ENCODE data around the gene RNF220. TPM values are rescaled to one million over a fixed set of nuclear protein-coding genes. Genes with fewer than 3 reads are reported as not detected.
"Not testable (repeated sequence)": the region's sequence is repeated elsewhere in the genome, so short reads cannot be mapped to it uniquely, and the experiment has no call there.

Gene RNF220
- total RNA-seq, 1 donor, result 158 TPM

DNA sequence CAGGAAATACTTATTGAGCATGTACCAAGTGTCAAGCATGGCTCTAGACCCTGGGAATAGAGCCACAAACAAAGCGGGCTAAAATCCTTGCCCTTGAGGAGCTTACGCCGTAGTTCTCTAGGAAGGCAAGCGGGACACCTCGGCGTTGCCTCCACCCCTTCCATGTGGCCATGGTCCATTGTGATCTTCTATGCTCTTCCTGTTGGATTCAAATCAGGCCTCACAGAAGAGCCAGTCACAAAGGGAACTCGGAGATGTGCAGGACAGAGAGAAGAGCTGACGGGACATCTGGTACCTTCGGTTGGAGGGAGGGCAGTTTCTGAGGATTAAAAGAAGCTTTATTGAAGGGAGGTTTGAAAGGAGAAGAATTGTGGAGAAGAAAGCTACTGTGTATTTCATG lies 139.9 kb downstream of the RNF220 start:
- no peak for DNase-seq (ENCODE audit: low read depth in 2 of 3, low spot score in 2 of 3)

DNA sequence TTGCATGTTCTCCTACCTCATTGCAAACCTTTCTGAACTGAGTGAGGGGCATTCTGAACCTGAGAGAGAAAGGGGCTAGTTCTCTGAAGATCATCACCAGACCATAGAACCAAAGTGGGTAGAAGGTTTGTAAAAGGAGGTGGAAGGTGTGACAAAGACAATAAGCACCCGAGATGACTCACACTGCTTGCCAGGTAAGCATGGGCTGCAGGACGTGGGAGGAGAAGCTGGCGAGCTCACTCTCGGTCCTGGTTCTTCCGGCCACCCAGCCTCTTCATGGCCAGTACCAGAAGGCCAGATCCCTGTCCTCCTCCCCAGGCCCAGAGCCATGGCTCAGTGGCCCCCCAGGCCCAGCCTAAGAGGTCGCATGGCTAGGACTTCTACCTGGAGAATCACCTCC lies 140.9 kb downstream of the RNF220 start:
- no peak for DNase-seq (ENCODE audit: low read depth in 2 of 3, low spot score in 2 of 3)

DNA sequence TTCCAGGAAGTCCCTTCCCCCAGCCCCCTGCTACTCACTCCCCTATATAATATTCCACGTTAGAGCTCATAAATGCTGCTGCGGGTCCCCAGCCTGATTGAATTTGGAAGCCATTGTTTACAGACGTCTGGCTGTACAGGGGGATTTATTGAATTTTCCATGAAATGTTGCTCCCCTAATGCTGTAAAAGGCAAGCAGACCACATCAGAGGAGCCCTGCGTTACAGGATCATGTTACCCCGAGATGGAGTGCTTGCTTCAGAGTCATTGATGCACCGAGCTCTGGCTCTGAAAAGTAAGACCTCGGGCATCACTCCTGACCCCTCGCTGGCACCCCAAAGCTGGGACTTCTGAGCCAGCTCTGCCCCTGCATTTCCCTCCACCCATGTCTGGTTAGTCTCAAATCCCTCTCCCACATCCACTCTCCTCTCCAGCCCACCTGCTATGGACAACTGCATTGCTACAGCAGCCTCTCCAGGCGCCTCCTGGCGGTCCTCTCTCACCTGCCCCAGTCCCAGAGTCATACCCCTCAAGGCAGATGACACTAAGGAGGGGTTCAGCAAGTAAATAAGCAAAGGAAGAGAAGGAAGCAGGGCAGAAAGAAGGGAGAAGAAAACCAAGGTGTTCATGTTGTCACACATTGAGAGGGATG lies 141.5 kb downstream of the RNF220 start:
- DNase-seq (ENCODE audit: low read depth in 2 of 3, low spot score in 2 of 3), result no peak

DNA sequence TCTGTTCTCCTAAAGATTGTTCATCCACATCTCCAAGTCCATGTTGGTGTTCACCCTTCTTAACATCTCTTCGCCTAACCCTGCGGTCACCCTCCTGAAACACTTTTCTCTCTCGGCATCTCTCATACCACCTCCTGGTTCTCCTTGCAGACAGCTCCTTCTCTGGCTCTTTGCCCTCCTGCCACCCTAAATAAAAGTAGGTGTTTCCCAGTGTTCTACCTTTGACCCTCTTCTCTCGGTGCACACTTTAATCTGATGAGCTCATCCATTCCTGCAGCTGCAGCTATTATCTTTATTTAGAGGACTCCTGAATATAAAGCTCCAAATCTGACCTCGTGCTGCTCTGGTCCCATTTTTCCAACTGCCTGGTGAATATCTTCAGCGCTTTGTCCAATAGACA lies 142.3 kb downstream of the RNF220 start:
- DNase-seq (ENCODE audit: low read depth in 2 of 3, low spot score in 2 of 3), result no peak

DNA sequence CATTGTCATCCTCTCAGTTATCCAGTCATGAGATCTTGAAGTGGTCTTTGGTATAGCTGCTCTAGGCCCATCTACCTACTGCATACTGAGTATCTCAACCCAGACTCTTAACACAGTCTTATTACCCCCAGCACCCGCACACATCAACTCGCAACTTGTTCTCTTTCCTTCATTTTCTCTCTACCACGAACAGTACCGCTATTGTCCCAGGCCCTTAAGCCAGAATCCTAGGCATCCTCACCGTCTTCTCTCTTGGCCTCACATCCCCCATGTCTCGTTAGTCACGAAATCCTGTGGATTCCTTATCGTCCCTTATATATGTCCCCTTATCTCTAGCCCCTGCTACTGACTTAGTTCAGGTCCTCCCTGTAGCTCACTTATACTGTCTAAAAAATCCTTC lies 142.8 kb downstream of the RNF220 start:
- no peak for DNase-seq (ENCODE audit: low read depth in 2 of 3, low spot score in 2 of 3)

DNA sequence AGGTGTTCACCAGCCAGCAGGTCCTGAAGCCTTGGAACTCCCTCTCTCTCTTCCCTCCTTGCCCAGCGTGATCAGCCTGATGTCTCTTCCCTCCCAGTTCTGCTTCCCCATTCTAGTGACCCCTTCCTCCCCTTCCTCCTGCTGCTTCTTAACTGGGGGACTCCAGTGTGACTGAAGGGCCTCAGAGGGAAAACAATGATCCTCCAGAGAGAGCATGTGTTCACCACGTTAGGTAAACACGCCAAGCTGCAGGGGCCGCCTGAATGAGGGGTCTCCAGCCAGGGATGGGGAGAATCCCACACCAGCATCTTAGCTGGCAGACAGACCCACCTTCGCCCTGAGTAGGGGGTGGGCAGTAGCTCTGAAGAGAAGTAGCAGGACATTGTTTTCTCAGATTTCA lies 144.5 kb downstream of the RNF220 start:
- no peak for DNase-seq (ENCODE audit: low read depth in 2 of 3, low spot score in 2 of 3)

DNA sequence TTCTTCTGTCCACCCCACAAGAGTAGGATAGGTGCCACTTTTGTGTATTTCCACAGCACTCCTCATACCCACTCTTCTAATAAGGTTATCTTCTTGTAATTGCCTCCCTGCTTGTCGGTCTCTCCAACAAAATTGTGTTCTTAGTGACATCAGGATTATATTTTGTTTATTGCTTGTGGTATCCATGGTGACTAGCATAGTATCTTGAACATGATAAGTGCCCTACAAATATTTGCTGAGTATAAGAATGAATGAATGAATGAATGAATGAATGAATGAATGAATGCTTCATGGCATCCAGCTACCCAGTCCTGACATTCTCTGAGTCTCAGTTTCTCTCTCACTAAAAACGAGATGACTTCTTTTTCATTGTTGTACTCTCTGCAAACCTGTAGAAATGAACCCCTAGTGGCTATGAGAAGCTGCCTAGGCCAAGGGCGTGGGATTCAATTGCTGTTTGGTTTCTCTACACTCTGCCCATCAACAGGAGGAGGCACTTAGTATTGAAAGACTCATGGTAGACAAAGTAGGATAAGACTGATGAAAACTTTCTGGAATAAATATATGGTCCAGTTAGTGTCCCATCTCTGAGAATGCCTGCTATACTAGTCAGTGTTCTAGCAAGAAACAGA lies 148.2 kb downstream of the RNF220 start:
- no peak for DNase-seq (ENCODE audit: low read depth in 2 of 3, low spot score in 2 of 3)

DNA sequence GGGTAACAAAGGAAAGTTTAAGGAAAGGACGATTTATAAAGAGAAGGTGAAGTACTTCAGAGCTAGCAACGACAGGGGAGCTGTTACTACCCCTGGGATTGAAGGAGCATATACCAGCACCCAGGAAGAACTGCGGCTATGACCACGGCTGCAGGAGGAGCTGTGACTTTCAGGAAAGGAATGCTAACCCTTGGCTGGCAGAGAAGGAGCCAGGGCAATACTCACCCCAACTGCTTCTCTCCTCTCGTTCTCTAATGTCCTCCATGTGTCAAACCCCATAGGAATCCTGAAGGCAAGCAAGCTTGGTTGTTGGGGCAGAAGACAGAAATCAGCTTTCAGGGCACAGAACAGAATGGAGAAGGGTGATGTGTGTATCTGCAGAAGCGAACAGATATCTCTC lies 148.7 kb downstream of the RNF220 start:
- no peak for DNase-seq (ENCODE audit: low read depth in 2 of 3, low spot score in 2 of 3)

DNA sequence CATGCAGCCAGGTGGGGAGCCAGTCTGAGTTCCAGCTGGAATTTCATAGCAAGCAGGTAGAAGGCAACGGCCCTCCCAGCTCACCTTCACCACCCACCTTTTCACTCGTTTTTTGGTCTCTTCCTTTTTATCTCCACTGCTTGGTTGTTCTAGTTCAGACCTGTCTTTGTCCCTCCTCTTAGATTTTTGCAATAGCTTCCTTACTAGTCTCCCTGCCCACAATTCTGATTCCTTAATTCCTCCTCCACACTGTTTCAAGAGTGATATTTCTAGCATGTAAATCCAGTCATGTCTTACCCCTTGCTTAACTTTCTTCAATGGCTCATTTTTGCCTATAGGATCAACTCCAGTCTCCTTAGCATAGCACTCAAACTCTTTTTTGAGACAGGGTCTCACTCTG lies 149.7 kb downstream of the RNF220 start:
- DNase-seq (ENCODE audit: low read depth in 2 of 3, low spot score in 2 of 3), result no peak

DNA sequence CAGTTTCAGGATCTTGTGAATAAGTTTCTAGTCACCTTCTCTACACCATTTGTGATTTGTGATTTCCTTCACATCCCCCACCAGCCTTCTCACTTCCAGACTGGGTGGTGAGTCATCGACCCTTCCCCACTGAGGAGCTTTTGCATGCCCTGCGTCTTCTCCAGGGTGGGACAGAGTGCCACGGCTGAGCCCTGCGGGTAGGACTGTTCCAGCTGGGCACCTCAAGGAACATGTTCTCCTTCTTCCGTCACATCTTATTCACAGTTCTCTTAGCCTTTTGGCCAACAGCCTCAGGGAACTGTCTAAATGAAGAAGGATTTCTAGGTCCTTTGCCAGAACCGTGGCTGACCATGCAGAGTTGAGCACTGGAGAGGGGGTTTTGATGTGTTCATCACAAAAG lies 152.7 kb downstream of the RNF220 start:
- peak in 2 of 3 donors; percentile 14 to 16 for DNase-seq (ENCODE audit: low read depth in 2 of 3, low spot score in 2 of 3)

DNA sequence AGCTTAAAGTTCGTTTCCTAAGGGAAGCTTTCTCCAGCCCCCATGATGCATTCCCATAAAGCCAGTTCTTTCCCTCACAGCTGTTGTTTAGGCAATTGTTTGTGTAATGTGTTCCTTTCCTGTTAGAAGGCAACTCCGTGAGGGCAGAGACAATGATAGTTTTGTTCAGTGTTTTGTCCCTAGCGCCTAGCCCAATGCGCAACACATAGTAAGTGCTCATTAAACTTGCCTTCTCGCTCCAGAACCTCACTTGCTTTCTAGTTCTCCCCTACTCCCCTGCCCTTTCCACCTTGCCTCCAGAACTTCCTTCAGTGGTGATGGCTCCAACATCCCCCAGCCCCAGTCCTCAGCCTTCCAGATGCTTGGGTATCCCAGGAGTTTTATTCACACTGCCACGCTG lies 153.8 kb downstream of the RNF220 start:
- DNase-seq (ENCODE audit: low read depth in 2 of 3, low spot score in 2 of 3), result no peak

DNA sequence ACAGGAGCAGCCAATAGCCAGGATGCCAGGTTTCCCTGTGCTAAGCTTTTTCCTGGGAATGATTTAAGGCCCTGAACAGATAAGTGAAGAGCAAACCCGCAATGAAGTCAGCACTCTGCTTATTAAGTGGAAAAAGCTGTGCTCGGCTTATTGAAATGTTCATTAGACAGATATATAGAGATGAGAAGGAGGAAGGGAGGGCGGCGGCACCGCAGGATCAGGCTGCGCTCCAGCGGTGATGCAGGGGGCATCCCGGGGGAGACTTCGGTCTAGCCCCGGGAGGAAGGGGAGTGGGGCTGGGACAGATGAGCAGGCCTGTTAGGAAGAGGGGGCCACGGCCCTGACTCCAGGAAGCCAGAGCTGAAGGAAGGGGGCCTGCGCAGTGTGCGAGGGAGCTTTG lies 154.3 kb downstream of the RNF220 start:
- DNase-seq (ENCODE audit: low read depth in 2 of 3, low spot score in 2 of 3), result no peak

DNA sequence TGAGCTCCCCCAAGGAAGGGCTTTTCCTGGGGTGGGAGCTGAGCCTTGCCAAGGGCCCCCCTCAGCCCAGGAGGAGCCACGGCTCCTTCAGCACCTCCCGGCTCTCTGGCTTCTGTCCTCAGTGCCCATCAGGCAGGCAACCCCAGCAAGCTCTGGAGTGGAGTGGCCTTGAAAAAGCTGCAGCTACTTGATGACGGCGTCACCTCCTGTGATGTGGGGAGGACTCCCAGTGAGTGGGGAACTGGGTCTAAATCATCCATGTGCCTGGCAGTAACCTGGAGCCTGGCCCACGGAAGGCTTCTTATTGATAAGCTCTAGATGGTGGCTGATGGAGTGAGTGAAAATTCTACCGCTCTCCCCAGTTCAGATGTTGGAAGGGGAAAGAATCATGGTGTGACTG lies 154.9 kb downstream of the RNF220 start:
- DNase-seq (ENCODE audit: low read depth in 2 of 3, low spot score in 2 of 3), result no peak

DNA sequence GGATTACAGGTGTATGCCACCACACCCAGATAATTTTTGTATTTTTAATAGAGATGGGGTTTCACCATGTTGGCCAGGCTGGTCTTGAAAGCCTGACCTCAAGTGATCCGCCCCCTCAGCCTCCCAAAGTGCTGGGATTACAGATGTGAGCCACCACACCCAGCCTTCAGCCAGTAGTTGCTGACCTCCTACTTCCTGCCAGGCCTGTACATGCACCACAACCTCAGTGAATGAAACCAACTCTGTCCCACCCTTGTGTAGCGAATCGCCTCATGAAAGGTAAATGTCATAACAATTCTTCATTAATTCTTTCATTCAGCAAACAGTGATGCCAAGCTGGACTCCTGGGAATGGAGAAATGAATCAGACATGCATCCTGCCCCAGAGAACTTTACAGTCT lies 155.6 kb downstream of the RNF220 start:
- not testable (repeated sequence) for DNase-seq (ENCODE audit: low read depth in 2 of 3, low spot score in 2 of 3)

DNA sequence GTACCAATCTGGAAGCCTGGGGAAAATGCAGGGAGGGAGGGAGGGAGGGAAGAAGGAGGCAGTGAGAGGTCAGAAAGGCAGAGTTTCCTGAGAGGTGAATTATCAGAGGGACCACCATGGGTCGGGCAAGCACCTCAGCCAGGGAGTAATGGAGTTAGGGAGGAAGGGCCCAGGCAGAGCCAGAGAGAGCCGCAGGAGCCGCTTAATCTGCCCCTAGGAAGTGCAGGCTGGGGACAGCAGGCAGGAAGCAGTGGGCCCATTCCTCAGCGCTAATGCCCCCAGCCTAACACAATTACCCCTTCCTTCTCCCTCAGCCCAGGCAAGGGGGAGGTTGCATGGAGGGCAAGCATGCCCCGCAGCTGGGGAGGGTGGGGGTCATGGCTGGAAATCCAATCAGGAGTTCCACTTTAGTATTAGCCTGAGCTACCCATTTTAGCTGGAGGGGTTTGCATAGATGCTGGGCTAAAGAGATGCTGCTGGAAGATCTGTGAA lies 160.2 kb downstream of the RNF220 start:
- DNase-seq (ENCODE audit: low read depth in 2 of 3, low spot score in 2 of 3), result no peak

DNA sequence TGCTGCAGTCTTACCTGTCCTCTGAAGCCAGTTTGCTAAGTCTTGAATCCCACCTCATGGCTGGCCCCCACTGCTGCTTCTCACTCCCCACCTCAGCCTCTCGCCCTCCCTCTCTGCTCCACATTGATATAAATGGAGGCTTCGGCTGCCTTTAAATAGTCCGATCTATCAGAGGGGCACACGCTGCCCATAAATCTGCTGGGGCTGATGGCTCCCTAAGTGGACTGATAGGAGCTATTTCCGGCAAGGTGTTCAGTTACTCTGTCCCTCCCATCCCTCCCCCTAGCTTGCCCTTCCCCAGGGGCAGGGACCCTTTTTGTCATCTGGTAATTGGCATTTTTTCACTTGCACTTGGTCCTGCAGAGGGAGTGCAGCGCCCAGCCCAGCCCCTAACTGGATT lies 160.8 kb downstream of the RNF220 start:
- DNase-seq (ENCODE audit: low read depth in 2 of 3, low spot score in 2 of 3), result no peak

DNA sequence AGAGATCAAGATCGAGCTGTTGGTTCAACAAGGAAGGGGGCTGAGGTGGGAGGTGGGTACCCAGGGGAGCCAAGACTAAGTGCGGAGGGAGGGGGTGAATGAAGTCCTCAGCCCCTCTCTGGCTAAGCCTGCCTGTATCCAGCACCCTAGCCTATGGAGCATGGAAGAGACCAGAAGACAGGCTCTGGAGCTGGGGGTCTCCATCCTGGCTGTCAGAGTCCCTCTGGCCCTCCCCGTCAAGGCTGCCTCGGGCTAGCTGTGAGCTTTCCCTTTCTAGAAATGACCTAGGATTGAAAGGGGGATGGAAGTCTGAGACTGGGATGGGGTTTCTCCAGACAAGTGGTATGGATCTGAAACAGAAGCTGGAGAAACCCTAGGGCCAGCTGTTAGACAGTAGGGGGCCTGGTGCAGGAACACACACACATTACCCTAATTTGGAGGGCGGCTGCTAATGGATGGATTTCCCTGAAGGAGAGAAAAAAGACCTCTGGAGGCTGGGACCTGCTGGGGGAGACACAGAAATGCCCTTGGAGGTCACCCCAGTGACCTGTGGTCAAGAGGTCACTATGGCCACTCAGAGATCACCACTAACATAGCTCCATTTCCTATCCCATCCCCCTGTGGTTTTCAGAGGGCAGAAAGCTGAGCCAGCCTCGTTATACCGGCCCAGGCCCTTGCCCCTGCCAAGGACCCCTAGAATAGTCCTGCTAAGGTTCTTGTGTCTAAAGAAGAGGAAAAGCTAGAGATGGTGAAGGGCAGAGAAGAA lies 161.4 kb downstream of the RNF220 start:
- no peak for DNase-seq (ENCODE audit: low read depth in 2 of 3, low spot score in 2 of 3)

DNA sequence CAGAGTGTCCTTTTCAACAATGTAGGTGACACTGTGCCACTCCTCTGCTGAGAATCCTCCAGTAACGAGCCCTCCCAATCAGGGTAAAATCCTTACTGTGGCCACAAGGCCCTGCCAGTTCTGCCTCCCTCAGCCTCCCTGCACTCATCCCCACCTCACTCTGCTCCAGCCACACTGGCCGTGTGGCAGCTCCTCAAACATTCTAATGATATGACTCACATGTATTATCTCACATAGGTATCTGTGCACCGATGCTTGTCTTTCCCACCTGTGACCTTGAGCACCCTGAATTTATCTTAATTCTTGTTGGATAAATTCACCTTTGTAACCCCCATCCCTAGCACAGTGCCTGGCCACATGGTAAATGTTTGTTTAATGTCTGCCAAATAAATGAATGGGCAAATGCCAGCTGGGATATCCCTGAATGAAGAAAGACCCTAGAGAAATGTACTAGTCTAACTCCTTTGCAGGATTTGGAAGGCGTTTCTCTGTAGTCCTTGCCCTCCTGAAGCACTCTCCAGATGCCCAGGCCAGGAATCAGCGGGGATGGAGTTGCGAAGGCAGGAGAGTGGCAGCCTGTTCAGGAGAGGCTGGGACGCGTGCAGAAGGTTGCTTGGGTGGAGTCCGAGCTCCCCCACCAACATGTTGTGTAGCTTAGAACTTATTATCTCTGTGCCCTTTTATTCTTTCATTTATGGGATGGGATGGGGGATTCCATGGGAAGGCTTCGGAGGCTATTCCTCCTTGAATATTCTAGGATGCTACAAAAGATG lies 163.3 kb downstream of the RNF220 start:
- DNase-seq (ENCODE audit: low read depth in 2 of 3, low spot score in 2 of 3), result no peak

DNA sequence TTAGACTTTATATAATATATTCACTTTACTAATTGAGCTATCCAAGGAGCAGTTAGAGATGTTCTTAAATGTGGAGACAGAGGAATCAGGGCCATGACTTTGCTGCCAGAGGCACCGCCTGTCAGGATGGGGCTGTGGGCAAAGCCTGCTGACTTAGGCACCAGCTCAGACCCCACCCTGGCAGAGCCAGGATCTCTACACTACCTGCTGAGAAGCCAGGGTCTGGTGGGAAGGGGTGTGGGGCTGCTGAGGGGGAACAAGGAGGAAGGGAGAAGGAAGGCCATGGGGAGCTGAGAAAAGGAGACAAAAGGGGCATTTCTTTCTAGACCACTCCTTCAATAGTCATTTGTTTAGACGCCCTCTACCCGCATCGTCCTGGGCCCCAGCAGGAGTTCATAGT lies 164.4 kb downstream of the RNF220 start:
- DNase-seq (ENCODE audit: low read depth in 2 of 3, low spot score in 2 of 3), result no peak

DNA sequence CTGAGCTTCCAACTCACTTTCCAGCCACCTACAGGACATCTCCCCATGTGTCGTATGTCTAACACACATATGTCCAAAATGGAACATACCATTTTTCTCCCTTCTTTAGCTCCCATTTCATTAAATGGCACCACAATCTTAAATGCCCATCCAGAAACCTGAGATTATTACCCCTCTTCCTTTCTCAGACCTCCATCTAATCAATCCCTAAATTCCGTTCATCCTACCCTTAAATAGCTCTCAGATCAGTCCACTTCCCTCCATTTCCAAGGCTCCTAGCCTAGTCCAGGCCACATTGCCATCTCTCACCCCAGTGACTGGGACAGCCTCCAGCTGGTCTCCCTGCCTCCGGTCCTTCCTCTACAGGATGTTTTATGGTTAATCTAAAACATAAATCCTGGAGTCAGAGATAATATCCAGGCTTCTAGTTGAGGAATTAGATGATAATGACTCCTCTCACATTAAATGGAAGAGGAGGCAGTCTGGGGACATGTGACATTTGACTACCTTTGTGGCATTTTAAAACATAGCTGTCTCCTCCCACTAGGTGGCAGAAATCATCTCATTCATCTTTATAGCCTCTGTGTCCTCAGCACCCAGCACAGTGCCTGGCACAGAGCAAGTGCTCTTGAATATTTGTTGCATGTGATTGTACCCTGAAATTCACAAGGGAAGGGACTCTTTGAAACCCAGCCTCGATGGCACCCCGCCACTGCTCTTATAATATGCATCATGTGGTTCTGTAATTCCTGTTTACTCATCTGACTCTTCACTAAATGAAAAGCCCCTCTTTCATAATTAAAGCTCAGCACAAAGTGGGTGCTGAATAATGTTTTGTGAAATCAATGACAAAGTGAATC lies 166.9 kb downstream of the RNF220 start:
- DNase-seq (ENCODE audit: low read depth in 2 of 3, low spot score in 2 of 3), result peak in 2 of 3 donors; percentile 19 to 57

Measured in hematopoietic multipotent progenitor cell (in vitro differentiated cells).